Femur (tissue), 1 donor: Measurements from ENCODE around the gene MBD1.
A peak's percentile ranks its signal among the peaks of the same experiment; 100 is the strongest.
"Not testable (repeated sequence)": the region's sequence is repeated elsewhere in the genome, so short reads cannot be mapped to it uniquely, and the experiment has no call there.

ENCODE experiments used
- DNase-seq: peaks from one replicate; pipeline ENCODE4 v3.0.0-alpha.2; 2017

Gene MBD1

DNA sequence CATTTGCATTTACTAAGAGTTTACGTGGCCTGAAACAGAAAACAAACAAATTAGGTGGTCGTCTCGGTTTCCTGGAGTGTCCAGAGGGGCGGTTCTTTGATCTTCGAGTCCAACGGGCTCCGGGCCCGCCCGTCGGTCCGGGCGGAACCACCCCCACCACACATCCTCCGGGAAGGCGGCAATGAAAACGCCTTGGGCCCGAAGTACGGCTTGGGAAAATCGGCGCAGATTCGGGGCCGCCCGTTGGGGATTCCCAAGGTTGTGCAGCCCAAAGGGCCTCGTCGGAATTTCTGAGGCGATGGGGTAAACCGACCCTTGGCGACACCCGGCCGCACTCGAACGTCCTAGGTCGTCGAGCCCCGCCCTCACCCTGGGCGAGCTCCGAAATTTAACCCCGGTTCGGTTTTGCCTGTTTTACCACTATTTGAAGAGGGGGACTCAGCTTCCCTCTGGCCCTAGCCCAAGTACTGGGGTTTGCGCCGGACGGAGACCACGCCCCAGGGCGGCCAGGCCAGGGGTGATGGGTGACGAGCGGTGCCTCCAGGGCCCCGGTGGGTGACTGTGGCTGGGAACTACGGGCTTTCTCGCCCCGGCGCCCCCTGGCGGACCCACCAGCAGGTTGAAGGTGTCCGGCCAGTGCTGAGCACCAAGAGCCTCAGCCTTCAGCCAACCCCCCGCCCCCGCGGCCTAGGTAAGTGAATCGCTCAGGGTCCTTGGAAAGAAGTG lies 13.1 kb downstream of the MBD1 start:
- DNase-seq = peak; percentile 81

DNA sequence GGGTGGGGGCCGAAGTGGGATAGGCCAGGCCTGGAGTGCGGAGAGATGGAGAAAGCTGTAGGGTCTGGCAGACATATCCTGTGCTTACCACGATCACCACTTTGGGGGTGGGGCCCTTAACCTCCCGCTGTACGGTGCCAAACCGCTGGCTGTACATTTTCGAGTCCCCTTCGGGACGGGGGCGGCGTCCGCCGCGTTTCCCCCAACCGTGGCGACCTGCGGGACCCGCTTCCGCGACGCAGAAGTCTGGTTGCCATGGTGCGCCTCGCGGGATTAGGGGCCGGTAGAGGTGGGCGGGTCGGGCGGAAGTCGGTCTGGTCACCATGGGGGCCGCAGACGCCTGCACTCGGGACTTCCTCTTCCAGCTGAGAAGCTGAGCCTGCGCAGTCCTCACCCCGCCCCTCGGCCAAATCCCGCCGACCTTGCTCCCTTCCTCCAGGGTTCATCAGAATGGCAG lies 15.0 kb downstream of the MBD1 start, which contains the start of gene CFAP53:
Gene CFAP53, minus strand, starts transcription at position 248 of the 457 bp plus-strand sequence. Its CDS starts 91 bp downstream, at position 157.
- DNase-seq = peak; percentile 96

DNA sequence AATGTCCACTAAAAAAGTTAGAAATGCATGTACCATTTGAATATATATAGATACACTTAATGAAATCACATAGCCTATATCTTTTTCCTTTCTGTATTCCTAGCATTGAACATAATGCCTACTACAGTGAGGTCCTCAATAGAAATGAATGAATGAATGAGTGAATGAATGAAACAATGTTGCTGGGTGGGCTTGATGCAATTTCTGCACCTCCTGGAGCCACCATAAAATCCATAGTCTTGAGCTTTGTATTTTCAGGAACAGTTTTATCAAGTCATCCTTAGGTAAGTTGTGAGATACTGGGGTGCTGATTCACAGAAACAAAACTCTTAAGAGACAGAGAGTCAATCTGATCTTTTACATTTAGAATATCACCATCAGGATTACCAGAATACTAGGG lies 18.3 kb downstream of the MBD1 start:
- DNase-seq = no peak

DNA sequence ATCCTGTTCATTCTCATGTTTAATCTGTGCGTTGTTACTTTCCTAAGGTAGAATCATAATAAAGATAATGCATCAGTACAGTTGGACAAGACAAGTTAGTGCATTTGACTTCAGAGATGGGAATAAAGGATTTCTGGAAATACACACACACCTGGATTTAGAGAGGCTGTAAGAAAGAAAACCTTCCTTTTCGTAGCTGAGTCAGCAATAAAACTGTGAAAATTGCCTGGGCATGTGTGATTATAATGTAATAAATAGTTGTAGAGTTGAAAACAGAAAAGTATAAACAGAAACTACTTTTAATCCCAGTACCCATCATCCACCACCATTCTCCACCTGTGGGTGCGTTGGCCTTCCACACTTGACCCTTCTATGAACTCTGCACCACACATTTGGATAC lies 30.4 kb downstream of the MBD1 start:
- DNase-seq = no peak

DNA sequence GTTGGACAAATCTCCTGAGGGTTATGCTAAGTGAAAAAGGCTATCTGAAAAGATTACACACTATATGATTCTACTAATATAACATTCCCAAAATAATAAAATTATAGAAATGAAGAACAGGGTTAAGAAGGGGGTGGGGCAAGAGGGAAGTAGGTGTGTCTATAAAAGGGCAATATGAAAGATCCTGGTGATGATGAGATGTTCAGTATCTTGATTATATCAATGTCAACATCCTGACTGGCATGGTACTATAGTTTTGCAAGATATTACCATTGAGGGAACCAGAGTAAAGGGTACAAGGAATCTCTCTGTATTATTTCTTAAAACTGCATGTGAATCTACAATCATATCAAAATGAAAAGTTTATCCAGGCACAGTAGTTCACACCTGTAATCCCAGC lies 31.7 kb downstream of the MBD1 start:
- DNase-seq = no peak

DNA sequence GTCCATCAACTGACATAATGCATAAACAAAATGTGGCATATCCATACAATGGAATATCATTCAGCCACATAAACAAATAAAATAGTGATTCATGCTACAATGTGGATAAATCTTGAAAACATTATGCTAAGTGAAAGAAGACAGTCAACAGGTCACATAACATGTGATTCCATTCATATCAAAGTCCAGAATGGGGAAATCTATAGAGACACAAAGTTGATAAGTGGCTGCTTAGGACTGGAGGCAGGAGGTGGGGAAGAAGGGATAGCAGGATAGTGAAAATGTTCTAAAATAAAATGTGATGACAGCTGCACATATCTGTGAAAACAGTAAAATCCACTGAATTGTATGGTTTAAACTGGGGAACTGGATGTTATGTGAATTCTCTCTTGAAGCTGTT lies 33.8 kb downstream of the MBD1 start:
- no peak for DNase-seq

DNA sequence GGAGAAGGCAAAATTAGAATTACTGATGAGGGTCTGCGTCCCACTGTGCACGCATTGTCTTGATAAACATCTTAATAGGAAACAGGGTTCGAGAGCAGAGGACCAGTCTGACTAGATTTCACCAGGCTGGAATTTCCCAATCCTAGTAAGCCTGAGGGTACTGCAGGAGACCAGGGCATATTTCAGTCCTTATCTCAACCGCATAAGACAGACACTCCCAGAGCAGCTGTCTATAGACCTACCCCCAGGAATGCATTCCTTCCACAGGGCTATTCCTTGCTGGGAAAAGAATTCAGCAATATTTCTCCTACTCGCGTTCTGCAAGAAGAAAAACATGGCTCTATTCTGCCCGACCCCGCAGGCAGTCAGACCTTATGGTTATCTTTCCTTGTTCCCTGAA lies 39.6 kb downstream of the MBD1 start:
- not testable (repeated sequence) for DNase-seq

DNA sequence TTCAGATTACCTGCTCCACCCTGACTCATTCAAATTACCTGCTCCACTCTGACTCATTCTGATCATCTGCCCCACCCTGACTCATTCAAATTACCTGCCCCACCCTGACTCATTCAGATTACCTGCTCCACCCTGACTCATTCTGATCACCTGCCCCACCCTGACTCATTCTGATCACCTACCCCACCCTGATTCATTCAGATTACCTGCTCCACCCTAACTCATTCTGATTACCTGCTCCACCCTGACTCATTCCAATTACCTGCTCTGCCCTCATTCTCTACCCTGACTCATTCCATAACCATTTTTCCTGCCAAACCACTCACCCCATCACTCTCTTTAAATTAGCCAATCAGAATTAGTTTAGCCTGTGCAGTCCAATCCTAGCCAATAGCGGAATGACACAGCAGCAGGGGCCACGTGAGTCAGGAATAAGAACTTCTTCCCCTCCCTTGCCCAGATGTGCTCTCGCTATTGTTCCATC lies 41.2 kb downstream of the MBD1 start:
- no peak for DNase-seq

DNA sequence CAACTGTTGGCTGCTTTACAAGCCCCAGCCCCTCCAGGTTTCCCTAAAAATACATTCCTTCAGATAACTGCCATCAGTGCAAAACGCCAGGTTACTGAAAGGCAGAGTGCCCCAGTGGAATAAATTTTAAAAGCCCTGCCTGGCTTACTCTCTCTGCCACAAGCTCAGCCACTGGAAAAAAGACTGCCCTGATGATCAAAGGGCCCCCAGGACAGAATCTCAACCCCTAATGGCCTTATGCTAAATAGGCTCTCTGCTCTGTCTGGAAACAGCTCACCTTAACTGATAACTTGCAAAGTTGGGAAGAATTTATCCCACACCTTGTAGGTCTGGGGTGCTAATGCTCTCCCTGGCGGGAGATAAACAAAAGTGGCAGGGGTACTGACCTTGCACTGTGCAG lies 48.9 kb downstream of the MBD1 start:
- no peak for DNase-seq

DNA sequence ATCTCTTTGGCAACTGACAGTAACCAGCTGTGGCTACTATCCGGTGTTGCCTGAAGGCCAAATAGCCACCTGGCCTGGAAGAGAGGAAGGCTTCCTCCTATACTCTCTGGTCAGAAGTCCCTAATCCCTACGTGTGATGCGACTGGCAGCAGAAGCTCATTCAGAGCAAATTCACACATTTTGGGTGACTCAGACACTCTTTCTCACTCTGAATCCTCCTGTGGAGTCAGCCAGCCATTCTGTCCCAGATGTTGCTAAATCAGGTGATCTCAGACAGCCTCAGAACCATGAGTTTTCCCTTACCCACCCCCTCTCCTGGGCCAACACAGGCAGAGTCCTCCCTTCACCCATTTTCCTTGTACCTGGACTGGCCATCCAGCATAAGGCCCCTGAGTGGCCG lies 49.7 kb downstream of the MBD1 start:
- DNase-seq = no peak

DNA sequence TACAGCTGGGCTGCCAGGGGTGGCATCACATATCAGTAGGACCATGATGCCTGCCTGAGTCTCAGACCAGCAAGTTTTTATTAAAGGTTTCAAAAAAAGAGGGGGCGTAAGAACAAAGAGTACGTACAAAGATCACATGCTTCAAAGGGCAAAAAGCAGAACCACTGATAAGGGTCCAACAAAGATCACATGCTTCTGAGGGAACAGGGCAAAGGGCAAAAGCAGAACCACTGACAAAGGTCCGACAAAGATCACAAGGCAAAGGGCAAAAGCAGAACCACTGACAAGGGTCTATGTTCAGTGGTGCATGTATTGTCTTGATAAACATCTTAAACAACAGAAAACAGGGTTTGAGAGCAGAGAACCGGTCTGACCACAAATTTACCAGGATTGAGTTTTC lies 61.1 kb downstream of the MBD1 start:
- not testable (repeated sequence) for DNase-seq
